ENCODE results near the gene FBXO4.

The FBXO4 gene

DNA sequence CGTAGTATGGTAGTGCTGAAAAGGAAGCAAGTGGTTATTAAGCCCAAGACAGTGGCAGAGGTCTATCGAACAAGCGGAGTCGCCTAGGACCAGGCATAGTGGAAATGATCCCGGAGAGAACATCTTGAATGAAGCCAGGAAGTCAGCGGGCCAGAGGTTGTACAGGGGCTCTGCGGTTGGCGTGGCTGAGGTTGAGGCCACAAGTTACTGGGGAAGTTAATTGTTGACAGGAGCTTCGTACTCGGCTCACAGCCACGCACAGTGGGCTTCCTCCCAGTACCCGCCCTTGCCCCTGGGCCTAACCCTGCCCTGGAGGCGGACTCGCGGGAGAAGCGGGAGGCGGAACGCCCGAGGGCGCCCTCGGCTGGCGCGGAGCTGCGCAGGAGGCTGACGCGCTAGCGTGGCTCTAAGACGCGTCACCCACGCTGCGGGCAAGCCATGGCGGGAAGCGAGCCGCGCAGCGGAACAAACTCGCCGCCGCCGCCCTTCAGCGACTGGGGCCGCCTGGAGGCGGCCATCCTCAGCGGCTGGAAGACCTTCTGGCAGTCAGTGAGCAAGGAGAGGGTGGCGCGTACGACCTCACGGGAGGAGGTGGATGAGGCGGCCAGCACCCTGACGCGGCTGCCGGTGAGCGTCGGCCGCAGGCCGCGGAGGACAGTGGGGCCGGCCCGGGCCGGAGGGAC, at the start of gene FBXO4:
Gene FBXO4, plus strand, starts transcription at position 410 of the 683 bp plus-strand sequence. Its CDS starts 29 bp downstream, at position 439.
- DNase-seq (ENCODE audit: low read depth in 2 of 2) = peak; percentile 75 to 81

- DNase-seq (ENCODE audit: low read depth in 2 of 2) = no peak
These were observed 48.4 kb upstream of the FBXO4 start for GRCh38 chr5:41876678-41877077.

DNA sequence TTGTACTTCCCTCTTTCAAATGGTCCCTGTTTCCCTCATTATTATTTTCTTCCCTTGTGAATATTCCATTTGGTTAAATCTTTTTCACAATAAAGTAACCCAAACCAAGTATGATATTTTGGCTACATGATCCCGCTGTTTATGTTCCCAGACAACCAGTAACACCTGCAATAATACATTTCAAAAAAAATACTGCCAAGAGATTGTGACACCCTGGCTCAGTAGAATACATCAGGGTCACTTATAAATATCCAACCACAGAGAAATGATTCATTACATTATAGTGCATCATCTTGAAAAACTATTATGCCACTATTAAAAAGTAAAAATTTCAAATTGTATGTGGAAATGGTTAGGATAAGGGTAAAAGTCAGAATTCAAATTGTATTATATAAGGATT, 47.7 kb upstream of the FBXO4 start:
- no peak for DNase-seq (ENCODE audit: low read depth in 2 of 2)

GRCh38 chr5:41878173-41878572, 46.9 kb upstream of the FBXO4 start:
- no peak for DNase-seq (ENCODE audit: low read depth in 2 of 2)

DNA sequence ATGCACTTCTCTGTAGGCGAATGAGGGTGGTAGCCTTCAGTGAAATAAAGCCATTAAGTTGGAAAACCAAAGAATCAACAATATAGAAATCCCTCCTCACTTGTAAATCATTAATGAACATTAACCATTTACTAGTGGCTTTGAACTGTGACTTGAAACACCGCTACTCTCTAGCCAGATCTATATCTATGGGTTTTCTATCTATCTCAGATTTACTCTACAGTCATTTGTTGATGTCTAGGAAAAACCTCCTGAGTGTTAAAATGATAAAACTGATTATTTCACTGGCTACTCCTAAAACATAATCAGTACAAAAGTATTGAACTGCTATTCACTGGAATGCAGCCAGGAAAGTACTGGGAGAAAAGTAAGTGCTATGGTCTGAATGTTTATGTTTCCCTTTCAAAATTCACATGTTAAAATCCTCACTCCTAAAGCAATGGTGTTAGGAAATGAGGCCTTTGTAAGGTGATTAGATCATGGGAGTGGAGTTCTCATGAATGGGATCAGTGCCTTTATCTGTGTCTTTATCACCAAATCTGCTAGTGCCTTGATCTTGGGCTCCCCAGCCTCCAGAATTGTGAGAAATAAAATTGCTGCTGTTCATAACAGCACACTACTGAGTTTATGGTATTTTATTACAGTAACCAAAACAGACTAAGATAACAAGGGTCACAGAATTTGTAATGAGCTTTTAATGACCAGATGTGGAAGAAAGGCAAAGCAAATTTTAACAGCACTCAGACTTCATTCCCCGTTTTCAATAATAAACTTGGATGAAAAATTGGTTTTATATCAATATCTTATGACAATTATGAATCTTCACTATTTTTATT, 46.2 kb upstream of the FBXO4 start:
- DNase-seq (ENCODE audit: low read depth in 2 of 2) = no peak

GRCh38 chr5:41882765-41883164, 42.3 kb upstream of the FBXO4 start:
- DNase-seq (ENCODE audit: low read depth in 2 of 2) = no peak

DNA sequence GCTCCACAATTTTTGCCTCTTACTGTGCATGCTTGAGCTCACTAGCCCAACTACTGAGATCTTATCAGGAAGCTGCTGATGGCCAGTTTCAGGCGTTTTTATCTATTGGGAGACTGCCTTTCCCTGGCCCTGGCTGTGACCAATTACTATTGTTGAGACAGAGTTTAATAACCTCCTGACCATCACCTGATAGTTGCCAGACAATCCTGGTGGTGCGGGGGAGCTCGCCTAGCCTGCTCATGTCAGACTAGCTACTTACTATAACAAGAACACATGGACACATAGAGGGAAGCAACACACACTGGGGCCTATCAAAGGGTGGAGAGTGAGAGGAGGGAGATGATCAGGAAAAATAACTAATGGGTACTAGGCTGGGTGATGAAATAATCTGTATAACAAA, 41.8 kb upstream of the FBXO4 start:
- no peak for DNase-seq (ENCODE audit: low read depth in 2 of 2)

GRCh38 chr5:41883936-41884335, 41.1 kb upstream of the FBXO4 start:
- DNase-seq (ENCODE audit: low read depth in 2 of 2) = no peak

- DNase-seq (ENCODE audit: low read depth in 2 of 2) = no peak
These were observed 39.8 kb upstream of the FBXO4 start for GRCh38 chr5:41885286-41885685.

- DNase-seq (ENCODE audit: low read depth in 2 of 2) = no peak
These were observed 33.9 kb upstream of the FBXO4 start for GRCh38 chr5:41891066-41891707.

DNA sequence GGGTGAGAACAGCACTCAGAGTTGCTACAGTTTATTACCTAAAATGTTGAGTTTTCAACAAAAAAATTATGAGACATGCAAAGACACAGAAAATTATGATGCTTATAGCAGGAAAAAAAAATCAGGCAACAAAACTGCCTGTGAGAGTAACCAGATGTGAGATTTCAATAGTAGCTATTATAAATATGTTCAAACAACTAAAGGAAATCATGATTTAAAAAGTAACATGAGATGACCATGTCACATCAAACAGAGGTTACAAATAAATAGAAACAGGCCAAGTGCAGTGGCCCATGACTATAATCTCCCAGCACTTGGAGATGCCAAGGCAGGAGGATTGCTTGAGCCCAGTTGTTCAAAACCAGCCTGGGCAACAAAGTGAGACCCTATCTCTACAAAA, 33.0 kb upstream of the FBXO4 start:
- DNase-seq (ENCODE audit: low read depth in 2 of 2) = no peak

DNA sequence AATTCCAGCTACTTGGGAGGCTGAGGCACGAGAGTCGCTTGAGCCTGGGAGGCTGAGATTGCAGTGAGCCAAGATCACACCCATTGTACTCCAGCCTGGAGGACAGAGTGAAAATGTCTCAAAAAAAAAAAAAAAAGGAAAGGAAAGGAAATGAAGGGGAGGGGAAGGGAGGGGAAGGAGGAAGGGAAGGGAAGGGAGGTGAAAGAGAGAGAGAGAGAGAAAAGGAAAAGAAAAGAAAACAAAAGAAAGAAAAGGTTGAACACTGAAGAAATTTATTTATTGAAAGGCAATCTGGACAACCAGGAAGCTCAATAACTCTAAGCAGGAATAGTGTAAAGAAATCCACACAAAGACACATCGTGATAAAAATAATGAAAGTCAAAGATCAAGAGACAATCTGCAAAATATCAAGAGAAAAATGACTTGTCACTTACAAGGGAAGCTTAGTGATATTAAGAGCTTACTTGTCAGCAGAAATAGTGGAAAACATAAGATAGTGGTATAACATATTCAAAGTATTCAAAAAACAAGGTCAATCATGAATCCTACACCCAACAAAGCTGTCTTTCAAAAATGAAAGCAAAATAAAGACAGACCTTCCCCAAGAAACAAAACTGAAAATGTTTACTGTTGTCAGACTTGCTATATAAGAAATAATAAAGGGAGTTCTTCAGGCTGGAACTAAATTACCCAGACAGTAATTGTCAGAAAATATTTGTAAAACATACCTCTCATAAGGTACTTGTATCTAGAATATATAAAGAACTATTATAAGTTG, 31.8 kb upstream of the FBXO4 start:
- no peak for DNase-seq (ENCODE audit: low read depth in 2 of 2)

DNA sequence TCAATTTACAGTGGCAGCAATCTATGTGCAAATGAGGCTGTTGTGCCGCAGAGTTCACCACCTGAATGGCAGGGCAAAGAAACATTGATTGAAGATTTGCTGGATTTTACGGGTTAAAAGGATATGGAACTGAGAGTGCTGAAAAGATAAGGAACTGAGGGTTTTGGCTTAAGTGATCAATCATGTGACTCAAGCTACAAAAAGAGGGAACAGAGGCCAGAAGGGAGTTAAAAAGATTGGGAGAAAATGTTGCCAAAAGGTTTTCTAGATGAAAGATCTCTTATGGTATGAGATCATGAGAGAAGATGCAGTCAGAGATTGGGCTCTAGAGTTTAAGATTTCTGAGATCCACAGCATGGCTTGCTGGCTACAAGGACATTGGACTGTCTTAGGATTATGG, 28.9 kb upstream of the FBXO4 start:
- DNase-seq (ENCODE audit: low read depth in 2 of 2) = no peak

- no peak for DNase-seq (ENCODE audit: low read depth in 2 of 2)
These were observed 21.6 kb upstream of the FBXO4 start for GRCh38 chr5:41903382-41903891.

GRCh38 chr5:41903892-41904799, 20.9 kb upstream of the FBXO4 start, which contains the start of gene RIMOC1:
Gene RIMOC1, plus strand, starts transcription at chr5:41904344. Its CDS starts 24 bp downstream, at chr5:41904368.
- DNase-seq (ENCODE audit: low read depth in 2 of 2) = peak; percentile 94 to 97

DNA sequence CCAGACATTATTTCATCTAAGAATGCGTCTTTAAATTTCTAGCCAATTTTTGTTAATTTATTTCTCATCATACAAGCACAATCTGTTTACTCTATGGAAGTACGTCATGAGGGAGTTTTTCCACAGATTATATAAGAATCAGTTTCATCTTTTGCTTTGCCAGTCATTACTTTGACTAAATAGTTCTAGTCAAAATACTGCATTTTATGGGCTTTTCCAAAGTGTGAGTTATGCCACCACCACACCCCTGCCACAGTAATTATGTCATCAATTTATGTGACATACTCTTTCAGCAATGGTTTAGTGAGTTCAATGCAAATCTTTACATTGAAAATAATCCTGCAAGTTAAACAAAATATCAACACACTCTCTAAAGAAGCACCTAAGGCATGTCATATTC, 18.9 kb upstream of the FBXO4 start:
- no peak for DNase-seq (ENCODE audit: low read depth in 2 of 2)

DNA sequence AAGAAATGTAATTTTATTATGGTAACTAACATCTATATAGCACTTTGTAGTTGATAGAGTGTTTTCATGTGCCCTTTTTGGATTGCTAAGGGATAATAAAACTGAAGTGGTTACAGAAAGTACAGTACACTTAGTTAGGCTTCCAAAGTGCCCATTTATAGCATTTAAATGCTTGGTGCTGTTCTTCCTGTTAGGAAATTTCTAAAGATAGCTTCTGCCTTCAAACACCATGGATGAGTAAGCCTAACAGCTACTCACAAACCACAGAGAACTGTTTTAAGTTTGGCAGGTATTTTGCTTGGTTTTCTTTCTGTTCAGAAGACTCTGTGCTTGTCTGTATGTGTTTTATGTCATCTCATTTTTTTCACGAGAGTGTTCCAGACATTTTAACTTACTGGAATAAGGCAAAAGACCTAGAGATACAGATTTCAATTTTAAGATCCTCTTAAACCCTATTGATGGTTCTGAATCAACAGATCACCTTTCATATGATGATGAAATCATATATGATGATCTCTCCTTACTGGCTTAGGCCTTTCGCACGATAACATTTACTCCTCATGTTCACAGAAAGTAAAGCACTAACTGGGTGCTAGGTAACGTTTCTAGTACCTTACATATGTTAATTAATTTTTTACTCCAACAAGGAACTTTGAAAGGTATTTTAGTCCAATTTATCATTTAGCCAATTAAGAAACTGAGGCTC, 16.6 kb upstream of the FBXO4 start:
- no peak for DNase-seq (ENCODE audit: low read depth in 2 of 2)

- DNase-seq (ENCODE audit: low read depth in 2 of 2) = no peak
These were observed 7.0 kb upstream of the FBXO4 start for GRCh38 chr5:41918105-41918504.

DNA sequence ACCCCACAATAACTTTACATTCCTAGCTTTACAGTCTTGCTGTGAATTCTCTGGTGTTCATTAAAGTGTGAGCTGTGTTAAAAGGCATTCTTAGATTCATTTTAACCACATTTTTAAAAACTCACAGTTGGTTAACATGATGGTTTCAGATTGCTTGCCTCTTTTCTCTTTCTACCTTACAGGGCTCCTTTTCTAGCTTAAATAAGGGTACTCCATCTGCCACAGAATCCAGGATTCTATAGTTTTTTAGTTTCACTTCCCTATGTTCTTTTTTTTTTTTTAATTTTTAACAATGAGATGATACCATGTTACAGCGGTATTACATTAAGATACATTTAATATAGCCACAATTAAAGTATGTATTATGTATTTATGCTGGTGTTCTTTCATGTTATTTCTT, 3.9 kb upstream of the FBXO4 start:
- DNase-seq (ENCODE audit: low read depth in 2 of 2) = no peak

DNA sequence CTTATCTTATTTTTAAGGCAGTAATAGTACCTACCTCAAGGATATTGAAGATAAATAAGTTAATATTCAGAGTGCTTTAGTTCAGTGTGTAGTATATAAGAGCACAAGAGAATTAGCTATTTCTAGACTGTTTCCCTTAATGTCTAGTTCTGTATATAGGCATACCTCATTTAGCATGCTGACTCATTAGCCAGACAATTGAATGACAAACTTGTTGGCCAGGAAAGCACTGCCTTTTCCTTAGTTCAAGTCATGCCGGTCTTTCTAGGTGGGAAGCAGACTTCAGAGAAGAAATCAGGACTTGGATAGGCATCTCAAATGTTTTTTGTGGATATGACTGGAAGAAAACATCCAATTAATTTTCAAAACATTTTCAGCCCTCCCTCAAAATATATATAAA, 3.2 kb upstream of the FBXO4 start:
- DNase-seq (ENCODE audit: low read depth in 2 of 2) = no peak

Data from stimulated activated CD4-positive, alpha-beta T cell treated with anti-CD3 and anti-CD28 coated beads, Interleukin-12 subunit alpha, Interleukin-12 subunit beta, amount 100 ng/mL, for 24 hours (primary cell).